ENCODE measurements around the gene IFNL2. TPM values are rescaled to one million over a fixed set of nuclear protein-coding genes. Genes with fewer than 3 reads are reported as not detected.
"Not testable (repeated sequence)": the region's sequence is repeated elsewhere in the genome, so short reads cannot be mapped to it uniquely, and the experiment has no call there.

IFNL2 gene
- total and polyA plus RNA-seq, 7 donors = not detected

DNA sequence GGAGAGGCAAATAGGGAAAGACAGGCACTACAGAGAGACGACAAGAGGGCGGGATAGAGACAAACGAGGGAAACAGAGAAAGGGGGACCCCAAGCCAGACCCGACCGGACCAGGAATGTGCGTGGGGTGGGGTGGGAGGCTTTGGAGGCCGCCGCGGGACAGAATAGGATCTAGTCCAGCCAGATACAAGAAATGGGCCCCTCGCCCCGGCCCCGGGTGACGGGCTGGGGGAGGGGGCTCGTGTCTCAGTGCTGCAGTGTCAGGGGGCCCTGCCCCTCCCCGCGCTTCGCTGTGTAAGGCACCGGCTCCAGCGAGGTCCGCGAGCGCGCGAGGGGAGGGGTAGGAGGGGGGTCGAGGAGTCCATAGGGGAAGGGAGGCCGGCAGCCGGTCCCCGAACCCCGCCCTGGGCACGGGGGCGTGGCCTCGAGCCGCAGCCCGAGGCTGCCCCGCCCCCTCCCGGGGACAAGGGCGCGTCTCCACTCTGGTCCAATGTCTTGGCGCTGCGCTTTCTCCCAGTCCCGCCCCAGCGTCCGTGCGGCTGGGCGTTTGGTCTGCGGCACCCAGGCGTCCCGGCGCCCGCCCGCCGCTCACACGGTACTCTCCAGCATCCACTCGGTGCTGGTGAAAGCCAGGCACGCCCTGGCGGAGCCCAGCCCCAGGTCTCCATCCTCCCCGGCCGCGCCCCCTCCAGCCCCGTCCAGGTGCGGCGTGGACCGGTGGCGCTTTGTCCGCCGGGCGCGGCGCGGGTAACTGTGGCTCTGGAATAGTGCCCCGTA is 39.0 kb downstream of the IFNL2 start:
- Histone ChIP-seq H3K36me3 (no peaks in the 10 kb centered on the region), H3K27ac (no peak overlapping the region), H3K27me3 (peaks cover 27 to 77% (median 54%) of the 10 kb centered on the region in 3 donors), H3K4me3 (peak overlapping the region in 2 of 4 donors; percentile 16 to 27), H3K9me3 (no peaks in the 10 kb centered on the region), H3K4me1 (peaks cover 0 to 14% (median 9%) of the 10 kb centered on the region in 4 donors)
- intact Hi-C loops (cut with DNase I) = no loop called here
- TF ChIP-seq, protein P1, sequence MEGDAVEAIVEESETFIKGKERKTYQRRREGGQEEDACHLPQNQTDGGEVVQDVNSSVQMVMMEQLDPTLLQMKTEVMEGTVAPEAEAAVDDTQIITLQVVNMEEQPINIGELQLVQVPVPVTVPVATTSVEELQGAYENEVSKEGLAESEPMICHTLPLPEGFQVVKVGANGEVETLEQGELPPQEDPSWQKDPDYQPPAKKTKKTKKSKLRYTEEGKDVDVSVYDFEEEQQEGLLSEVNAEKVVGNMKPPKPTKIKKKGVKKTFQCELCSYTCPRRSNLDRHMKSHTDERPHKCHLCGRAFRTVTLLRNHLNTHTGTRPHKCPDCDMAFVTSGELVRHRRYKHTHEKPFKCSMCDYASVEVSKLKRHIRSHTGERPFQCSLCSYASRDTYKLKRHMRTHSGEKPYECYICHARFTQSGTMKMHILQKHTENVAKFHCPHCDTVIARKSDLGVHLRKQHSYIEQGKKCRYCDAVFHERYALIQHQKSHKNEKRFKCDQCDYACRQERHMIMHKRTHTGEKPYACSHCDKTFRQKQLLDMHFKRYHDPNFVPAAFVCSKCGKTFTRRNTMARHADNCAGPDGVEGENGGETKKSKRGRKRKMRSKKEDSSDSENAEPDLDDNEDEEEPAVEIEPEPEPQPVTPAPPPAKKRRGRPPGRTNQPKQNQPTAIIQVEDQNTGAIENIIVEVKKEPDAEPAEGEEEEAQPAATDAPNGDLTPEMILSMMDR (IDR thresholded peaks at IDR 0.05) = no peak
- TF ChIP-seq POLR2A (IDR thresholded peaks at IDR 0.05) = no peak
- TF ChIP-seq POLR2AphosphoS5 (IDR thresholded peaks at IDR 0.05) = no peak
- no peak for TF ChIP-seq EP300 (IDR thresholded peaks at IDR 0.05)
- DNase-seq = peak; percentile 42
- 15 to 43% methylated on average over 71 of the region's 71 CpGs for WGBS, 2 donors

DNA sequence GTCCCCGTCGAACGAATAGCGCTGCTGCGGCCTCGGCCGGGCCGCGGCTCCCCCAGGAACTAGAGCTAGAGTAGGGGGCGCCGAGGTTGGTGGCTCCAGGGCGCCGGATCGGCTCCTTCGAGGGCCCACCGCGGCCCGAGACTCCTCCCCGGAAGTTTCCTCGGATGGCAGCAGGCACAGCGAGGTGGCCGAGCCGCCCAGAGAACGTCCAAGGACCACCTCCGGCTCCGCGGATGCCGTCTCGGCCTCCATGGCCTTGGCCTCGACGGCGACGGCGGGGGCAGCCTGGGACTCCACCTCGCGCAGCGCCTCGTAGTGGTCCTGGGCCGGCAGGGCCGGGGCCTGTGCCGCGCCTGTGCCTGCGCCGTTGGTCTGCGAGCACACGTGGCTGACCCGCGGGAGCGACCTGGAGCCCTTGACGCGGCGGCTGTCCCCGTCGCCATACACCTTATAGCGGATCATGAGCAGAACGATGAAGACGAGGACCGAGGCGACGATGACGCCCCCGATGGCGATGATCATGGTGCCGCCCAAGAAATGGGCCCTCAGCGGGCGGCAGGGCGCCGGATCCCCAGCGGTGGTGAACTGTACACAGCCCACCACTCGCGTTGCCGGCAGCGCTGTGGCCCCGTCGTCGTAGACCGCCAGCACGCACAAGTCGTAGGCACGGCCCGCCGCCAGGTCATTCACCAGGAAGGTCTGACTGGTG is 39.8 kb downstream of the IFNL2 start:
- WGBS, 2 donors = 19 to 46% methylated on average over 82 of the region's 82 CpGs
- intact Hi-C loops (cut with DNase I) = no loop called here
- Histone ChIP-seq H3K27ac (no peak overlapping the region), H3K27me3 (peaks cover 27 to 79% (median 54%) of the 10 kb centered on the region in 3 donors), H3K4me1 (peaks cover 0 to 14% (median 9%) of the 10 kb centered on the region in 4 donors), H3K36me3 (no peaks in the 10 kb centered on the region), H3K4me3 (peak overlapping the region in 2 of 4 donors; percentile 16 to 27), H3K9me3 (no peaks in the 10 kb centered on the region)
- TF ChIP-seq, protein P1 (IDR thresholded peaks at IDR 0.05) = no peak
- no peak for TF ChIP-seq POLR2AphosphoS5 (IDR thresholded peaks at IDR 0.05)
- TF ChIP-seq POLR2A (IDR thresholded peaks at IDR 0.05) = no peak
- no peak for TF ChIP-seq EP300 (IDR thresholded peaks at IDR 0.05)
- DNase-seq = peak; percentile 43

DNA sequence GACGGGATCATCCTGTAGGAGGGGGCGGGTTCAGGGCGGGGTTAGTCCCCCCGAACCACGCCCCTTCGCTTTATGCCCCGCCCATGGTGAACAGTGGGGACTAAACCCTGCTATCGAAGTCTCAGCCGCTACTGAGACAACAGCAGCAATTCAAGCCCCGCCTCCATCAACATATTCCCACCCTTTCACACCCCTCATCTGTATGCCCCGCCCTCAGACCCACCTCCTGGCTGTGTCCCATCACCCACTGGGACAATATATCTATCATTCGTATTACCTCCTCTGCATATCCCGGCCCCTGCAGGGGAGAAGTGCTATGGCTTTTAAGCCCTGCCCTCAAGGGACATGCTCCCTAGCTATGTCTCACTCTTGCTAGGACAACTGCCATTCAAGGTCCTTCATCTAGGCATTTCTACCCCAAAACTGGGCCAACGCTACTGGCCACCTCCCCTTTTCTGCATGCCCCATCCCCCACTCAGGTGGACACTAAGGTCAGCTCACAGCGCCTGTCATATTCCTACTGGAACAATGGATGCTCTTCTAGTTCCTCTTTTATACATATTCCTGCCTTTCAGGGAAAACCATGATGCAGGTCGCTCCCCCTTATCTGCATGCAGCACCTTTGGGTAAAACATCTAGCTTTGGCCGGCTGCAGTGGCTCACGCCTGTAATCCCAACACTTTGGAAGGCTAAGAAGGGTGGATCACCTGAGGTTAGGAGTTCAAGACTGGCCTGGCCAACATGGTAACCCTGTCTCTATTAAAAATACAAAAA is 40.5 kb downstream of the IFNL2 start:
- WGBS, 2 donors = 41 to 65% methylated on average over 18 of the region's 18 CpGs

DNA sequence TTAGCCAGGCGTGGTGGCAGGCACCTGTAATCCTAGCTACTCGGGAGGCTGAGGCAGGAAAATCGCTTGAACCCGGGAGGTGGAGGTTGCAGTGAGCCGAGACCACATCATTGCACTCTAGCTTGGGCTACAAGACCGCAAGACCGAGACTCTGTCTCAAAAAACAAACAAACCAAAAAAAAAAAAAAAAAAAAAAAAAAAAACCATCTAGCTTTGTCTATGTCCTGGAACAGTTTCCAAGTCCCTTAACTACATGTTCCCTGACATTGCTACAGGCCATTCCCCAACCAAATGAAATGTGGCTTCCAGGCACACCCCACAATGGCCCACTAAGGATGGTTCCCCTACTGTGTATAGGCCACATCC is 41.1 kb downstream of the IFNL2 start:
- H3K36me3 ChIP-seq; DNase-seq; H3K9me3 ChIP-seq; intact Hi-C loops (cut with DNase I); H3K4me3 ChIP-seq; H3K27ac ChIP-seq: not testable (repeated sequence)
- Histone ChIP-seq H3K27me3 (peaks cover 27 to 66% (median 47%) of the 10 kb centered on the region in 3 donors), H3K4me1 (peaks cover 0 to 14% (median 9%) of the 10 kb centered on the region in 4 donors)
- WGBS, 2 donors = 86 to 92% methylated on average over 7 of the region's 7 CpGs

More for the DNA sequence above, 40.5 kb downstream of the IFNL2 start:
- Histone ChIP-seq H3K9me3 (no peaks in the 10 kb centered on the region), H3K4me3 (no peak overlapping the region), H3K4me1 (peaks cover 0 to 14% (median 9%) of the 10 kb centered on the region in 4 donors), H3K27me3 (peaks cover 27 to 71% (median 53%) of the 10 kb centered on the region in 3 donors), H3K36me3 (peaks cover 0 to 1% (median 0%) of the 10 kb centered on the region in 4 donors), H3K27ac (no peak overlapping the region)
- TF ChIP-seq EP300 (IDR thresholded peaks at IDR 0.05) (no peak), POLR2AphosphoS5 (IDR thresholded peaks at IDR 0.05) (no peak), POLR2A (IDR thresholded peaks at IDR 0.05) (no peak)
- TF ChIP-seq, protein P1 (IDR thresholded peaks at IDR 0.05) = no peak
- intact Hi-C loops (cut with DNase I) = no loop called here
- peak; percentile 22 for DNase-seq
